Measurements from ENCODE around the gene MCF2L. TPM values are rescaled to one million over a fixed set of nuclear protein-coding genes. Genes with fewer than 3 reads are reported as not detected.

MCF2L gene
- total and polyA plus RNA-seq, 9 of the 15 experiments (the other 6 are each of a cell fraction or from before 2014, with no cell fraction given): 0.05 to 0.25 (median 0.18) TPM; not detected in 5

GRCh38 chr13:113047587-113047986 is 78.6 kb downstream of the MCF2L start (continued):
- TF ChIP-seq CTCFL (IDR thresholded peaks at IDR 0.05; ENCODE audit: borderline replicate concordance, insufficient read depth, low read depth, low read length, poor library complexity, severe bottlenecking): no peak

- H3K9ac ChIP-seq (ENCODE audit: insufficient read depth in 1 of 2, low read depth in 2 of 2, low read length in 2 of 2): no peak overlapping the region
- in situ Hi-C loops (cut with MboI) (no loop called here), intact Hi-C loops (cut with micrococcal nuclease) (no loop called here)
- H3K27me3 ChIP-seq (ENCODE audit: control insufficient read depth in 2 of 2, insufficient read depth in 2 of 2, low read length in 2 of 2): peaks cover 40 to 85% of the 10 kb centered on the region in 2 experiments
- DNase-seq (ENCODE audit: extremely low read depth in 1 of 4, low spot score in 3 of 4): no peak
- no peaks in the 10 kb centered on the region for H3K9me3 ChIP-seq (replicated peaks; ENCODE audit: control insufficient read depth, insufficient read depth, low read depth, low read length)
- no TSS peak for BruUV-seq (replicated peaks)
- H3K4me2 ChIP-seq (ENCODE audit: insufficient read depth, low read length): no peak overlapping the region
- ATAC-seq: no peak
- POLR2A ChIA-PET: interaction anchor here (0.7 kb wide), 1 partner anchor 353 kb away, joined by 3 read pairs; no protein-coding TSS in a partner anchor
- FAIRE-seq: no peak
- no peak overlapping the region for H3K27ac ChIP-seq (ENCODE audit: extremely low read depth, low read depth, low read length)
- CTCF ChIA-PET (ENCODE audit: low intra/inter-chr PET ratio): no interaction called here
- H3K79me2 ChIP-seq (ENCODE audit: control insufficient read depth, insufficient read depth, low read length): no peaks in the 10 kb centered on the region
- peaks cover 3% of the 10 kb centered on the region; the same call in 1 of the 2 replicates for H4K20me1 ChIP-seq (replicated peaks; ENCODE audit: control insufficient read depth, insufficient read depth, low read length)
- peaks cover 0 to 9% of the 10 kb centered on the region in 2 experiments; a peak in 2 of 5 replicates for H3K4me1 ChIP-seq (replicated peaks in 1 of 2; ENCODE audit: control insufficient read depth in 2 of 2, insufficient read depth in 2 of 2, low read length in 2 of 2)
- no peaks in the 10 kb centered on the region for H3K36me3 ChIP-seq (ENCODE audit: control insufficient read depth, insufficient read depth, low read length)
- 3% methylated on average over 5 of the region's 7 CpGs for WGBS (ENCODE audit: insufficient coverage, low coverage, missing lambda C conversion rate)
- no peaks in the 10 kb centered on the region for H3K9me1 ChIP-seq (ENCODE audit: control insufficient read depth, insufficient read depth, low read length)
- no peak overlapping the region for H3K4me3 ChIP-seq
- no peak overlapping the region for H2AFZ ChIP-seq (ENCODE audit: low read depth, low read length)
- TF ChIP-seq JUND (IDR thresholded peaks at IDR 0.05; ENCODE audit: borderline replicate concordance, low read depth, low read length): no peak
- no peak for TF ChIP-seq JUND (tag; IDR thresholded peaks at IDR 0.05; ENCODE audit: borderline replicate concordance, low read depth, low read length)
- TF ChIP-seq, protein P1, sequence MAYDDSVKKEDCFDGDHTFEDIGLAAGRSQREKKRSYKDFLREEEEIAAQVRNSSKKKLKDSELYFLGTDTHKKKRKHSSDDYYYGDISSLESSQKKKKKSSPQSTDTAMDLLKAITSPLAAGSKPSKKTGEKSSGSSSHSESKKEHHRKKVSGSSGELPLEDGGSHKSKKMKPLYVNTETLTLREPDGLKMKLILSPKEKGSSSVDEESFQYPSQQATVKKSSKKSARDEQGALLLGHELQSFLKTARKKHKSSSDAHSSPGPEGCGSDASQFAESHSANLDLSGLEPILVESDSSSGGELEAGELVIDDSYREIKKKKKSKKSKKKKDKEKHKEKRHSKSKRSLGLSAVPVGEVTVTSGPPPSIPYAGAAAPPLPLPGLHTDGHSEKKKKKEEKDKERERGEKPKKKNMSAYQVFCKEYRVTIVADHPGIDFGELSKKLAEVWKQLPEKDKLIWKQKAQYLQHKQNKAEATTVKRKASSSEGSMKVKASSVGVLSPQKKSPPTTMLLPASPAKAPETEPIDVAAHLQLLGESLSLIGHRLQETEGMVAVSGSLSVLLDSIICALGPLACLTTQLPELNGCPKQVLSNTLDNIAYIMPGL (CRISPR knock-in tag; IDR thresholded peaks at IDR 0.05): no peak
- TF ChIP-seq CHD2 (IDR thresholded peaks at IDR 0.05; ENCODE audit: low read depth, low read length): no peak
- no peak for TF ChIP-seq DIDO1 (tag; IDR thresholded peaks at IDR 0.05; ENCODE audit: low read depth)
- no peak for TF ChIP-seq SIRT6 (IDR thresholded peaks at IDR 0.05; ENCODE audit: low read depth, low read length)
- no peak for TF ChIP-seq RCOR1 (IDR thresholded peaks at IDR 0.05; ENCODE audit: borderline replicate concordance in 1 of 2, low read depth in 2 of 2, low read length in 2 of 2)
- no peak for TF ChIP-seq TBP (optimal IDR thresholded peaks at IDR 0.05; ENCODE audit: low read depth, low read length)
- no peak for TF ChIP-seq ZNF146 (CRISPR knock-in tag; IDR thresholded peaks at IDR 0.05; ENCODE audit: unreplicated experiment)
- TF ChIP-seq TAL1 (IDR thresholded peaks at IDR 0.05): no peak
- no peak for TF ChIP-seq HLTF (IDR thresholded peaks at IDR 0.05)
- TF ChIP-seq ZNF133 (CRISPR knock-in tag; IDR thresholded peaks at IDR 0.05): no peak
- TF ChIP-seq ZNF444 (CRISPR knock-in tag; IDR thresholded peaks at IDR 0.05): no peak
- TF ChIP-seq ZNF76 (CRISPR knock-in tag; IDR thresholded peaks at IDR 0.05; ENCODE audit: borderline replicate concordance): no peak
Measured at GRCh38 chr13:113048766-113049165, 79.8 kb downstream of the MCF2L start.

Measured in K562 (cell line).